PC-3 (cell line): Measurements from ENCODE around the gene SGO2. TPM values are rescaled to one million over a fixed set of nuclear protein-coding genes. Genes with fewer than 3 reads are reported as not detected.

Experiments
- ATAC-seq: fragments of 200-7000 bp; cut with Tn5 transposase; 2 replicates; pipeline ENCODE4 v1.9.1; 2020; ENCODE audit warnings: mild to moderate bottlenecking, moderate library complexity
- BruUV-seq: library from RNA; stranded (reverse); fragments of 400-500 nt; replicated peaks from 2 replicates; lab custom pipeline; 2021; lab: Mats Ljungman, UMichigan
- CTCF ChIA-PET: fragments of 300-600 bp; sonication (Branson Sonifier 250); formaldehyde crosslinking; loops from one replicate; lab custom pipeline; 2022; ENCODE audit warnings: antibody characterized with exemption; lab: Charles Lee
- POLR2A ChIA-PET: fragments of 300-600 bp; sonication (Branson Sonifier 250); formaldehyde crosslinking; loops from one replicate; lab custom pipeline; 2022; ENCODE audit warnings: antibody characterized with exemption; ENCODE audit not compliant: unreplicated experiment; lab: Charles Lee
- DNase-seq: peaks from one replicate; pipeline ENCODE4 v3.0.0-alpha.2; 2015
- H2AFZ ChIP-seq: fragments of 300-600 bp; sonication (generic); 2 replicates; pipeline ENCODE4 v1.6.0; 2016; ENCODE audit warnings: antibody characterized with exemption, low read length
- H3F3A ChIP-seq: fragments of 300-600 bp; sonication (generic); one replicate; pipeline ENCODE4 v1.6.0; 2017; ENCODE audit warnings: antibody characterized with exemption, low read length, control low read depth, mild to moderate bottlenecking; ENCODE audit not compliant: unreplicated experiment
- H3K27ac ChIP-seq: fragments of 300-600 bp; sonication (generic); 2 replicates; pipeline ENCODE4 v1.5.1; 2016; ENCODE audit warnings: mild to moderate bottlenecking, low read length
- H3K27me3 ChIP-seq: fragments of 300-600 bp; sonication (generic); 2 replicates; pipeline ENCODE4 v1.6.1; 2016; ENCODE audit warnings: low read length, mixed read lengths
- H3K36me3 ChIP-seq: fragments of 300-600 bp; sonication (generic); 2 replicates; pipeline ENCODE4 v1.6.1; 2016; ENCODE audit warnings: low read depth, mixed run types, low read length, mixed read lengths
- H3K4me1 ChIP-seq: fragments of 300-600 bp; sonication (generic); 2 replicates; pipeline ENCODE4 v1.5.1; 2016; ENCODE audit warnings: low read length; ENCODE audit not compliant: insufficient read depth
- H3K4me2 ChIP-seq: fragments of 300-600 bp; sonication (generic); 2 replicates; pipeline ENCODE4 v1.6.0; 2016; ENCODE audit warnings: low read length
- H3K4me3 ChIP-seq: fragments of 300-600 bp; sonication (generic); 2 replicates; pipeline ENCODE4 v1.5.1; 2016; ENCODE audit warnings: mild to moderate bottlenecking, low read length, mixed read lengths
- H3K79me2 ChIP-seq: fragments of 300-600 bp; sonication (generic); 2 replicates; pipeline ENCODE4 v1.6.1; 2017; ENCODE audit warnings: low read length, mixed read lengths
- H3K9ac ChIP-seq: fragments of 300-600 bp; sonication (generic); 2 replicates; pipeline ENCODE4 v1.6.0; 2016; ENCODE audit warnings: mild to moderate bottlenecking, low read length
- H3K9me2 ChIP-seq: fragments of 300-600 bp; sonication (generic); replicated peaks from 2 replicates; pipeline ENCODE4 v1.6.1; 2016; ENCODE audit warnings: mixed run types, low read length, mixed read lengths
- H3K9me3 ChIP-seq: fragments of 300-600 bp; sonication (generic); 2 replicates; pipeline ENCODE4 v1.6.1; 2016; ENCODE audit warnings: low read length, mixed read lengths
- H4K20me1 ChIP-seq: fragments of 300-600 bp; sonication (generic); 2 replicates; pipeline ENCODE4 v1.6.1; 2016; ENCODE audit warnings: low read length, mixed read lengths
- EZH2 ChIP-seq: fragments of 300-600 bp; sonication (generic); IDR thresholded peaks from one replicate; pipeline ENCODE4 v1.6.1; 2017; ENCODE audit warnings: antibody characterized with exemption, mild to moderate bottlenecking, low read length; ENCODE audit not compliant: unreplicated experiment
- EZH2phosphoT487 ChIP-seq: fragments of 300-600 bp; sonication (generic); IDR thresholded peaks from 2 replicates; pipeline ENCODE4 v1.6.1; 2018; ENCODE audit warnings: mild to moderate bottlenecking, antibody characterized with exemption, low read length, borderline replicate concordance
- intact Hi-C: fragments of 100-400 bp; cut with micrococcal nuclease; formaldehyde crosslinking; loops from 2 replicates; pipeline ENCODE4 v1.9.0; 2023
- total RNA-seq: library from RNA; depleted of rRNA; stranded (reverse); fragments of >200 nt; gene quantifications from 2 replicates; pipeline ENCODE4 v1.2.3, GENCODE V29; 2014
- TF ChIP-seq, protein P1 (sequence below): fragments of 300-600 bp; sonication (generic); conservative IDR thresholded peaks from 2 replicates; pipeline ENCODE4 v1.5.1; 2017; ENCODE audit warnings: antibody characterized with exemption, low read depth, mild to moderate bottlenecking, low read length

Gene SGO2
- total RNA-seq, 1 experiment from 2014 or later: 25.6 TPM

DNA sequence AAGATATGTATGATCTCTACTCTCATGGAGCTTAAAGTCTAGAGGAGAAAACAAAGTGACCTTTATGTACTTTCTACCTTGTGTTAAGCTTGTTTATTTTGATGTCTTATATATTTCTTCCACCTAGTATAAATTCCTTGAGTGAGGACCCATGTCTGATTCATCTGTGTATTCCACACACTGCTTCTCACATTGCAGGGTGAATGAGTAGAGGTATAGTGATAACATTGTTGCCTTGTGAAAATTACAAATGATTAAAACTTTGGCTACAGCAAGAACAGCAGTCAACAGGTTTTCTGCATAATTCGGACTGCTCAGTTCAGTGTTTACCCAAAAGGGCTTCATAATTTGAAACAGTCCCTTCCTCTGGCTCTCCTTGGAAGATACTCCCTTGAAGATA lies 96.1 kb downstream of the SGO2 start:
- Histone ChIP-seq H2AFZ (no peak overlapping the region), H3F3A (no peaks in the 10 kb centered on the region), H3K36me3 (no peaks in the 10 kb centered on the region), H3K4me1 (peaks cover 30% of the 10 kb centered on the region), H3K4me2 (no peak overlapping the region), H3K27ac (no peak overlapping the region), H3K4me3 (no peak overlapping the region), H4K20me1 (no peaks in the 10 kb centered on the region), H3K9me2 (no peaks in the 10 kb centered on the region), H3K9ac (no peak overlapping the region), H3K9me3 (no peaks in the 10 kb centered on the region), H3K79me2 (no peaks in the 10 kb centered on the region), H3K27me3 (no peaks in the 10 kb centered on the region)
- ATAC-seq (no peak), DNase-seq (no peak)
- TF ChIP-seq, protein P1, sequence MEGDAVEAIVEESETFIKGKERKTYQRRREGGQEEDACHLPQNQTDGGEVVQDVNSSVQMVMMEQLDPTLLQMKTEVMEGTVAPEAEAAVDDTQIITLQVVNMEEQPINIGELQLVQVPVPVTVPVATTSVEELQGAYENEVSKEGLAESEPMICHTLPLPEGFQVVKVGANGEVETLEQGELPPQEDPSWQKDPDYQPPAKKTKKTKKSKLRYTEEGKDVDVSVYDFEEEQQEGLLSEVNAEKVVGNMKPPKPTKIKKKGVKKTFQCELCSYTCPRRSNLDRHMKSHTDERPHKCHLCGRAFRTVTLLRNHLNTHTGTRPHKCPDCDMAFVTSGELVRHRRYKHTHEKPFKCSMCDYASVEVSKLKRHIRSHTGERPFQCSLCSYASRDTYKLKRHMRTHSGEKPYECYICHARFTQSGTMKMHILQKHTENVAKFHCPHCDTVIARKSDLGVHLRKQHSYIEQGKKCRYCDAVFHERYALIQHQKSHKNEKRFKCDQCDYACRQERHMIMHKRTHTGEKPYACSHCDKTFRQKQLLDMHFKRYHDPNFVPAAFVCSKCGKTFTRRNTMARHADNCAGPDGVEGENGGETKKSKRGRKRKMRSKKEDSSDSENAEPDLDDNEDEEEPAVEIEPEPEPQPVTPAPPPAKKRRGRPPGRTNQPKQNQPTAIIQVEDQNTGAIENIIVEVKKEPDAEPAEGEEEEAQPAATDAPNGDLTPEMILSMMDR: no peak
- no peak for TF ChIP-seq EZH2
- TF ChIP-seq EZH2phosphoT487: no peak
- no TSS peak for BruUV-seq
- POLR2A ChIA-PET: no interaction called here
- CTCF ChIA-PET: no interaction called here
- intact Hi-C loops: no loop called here

DNA sequence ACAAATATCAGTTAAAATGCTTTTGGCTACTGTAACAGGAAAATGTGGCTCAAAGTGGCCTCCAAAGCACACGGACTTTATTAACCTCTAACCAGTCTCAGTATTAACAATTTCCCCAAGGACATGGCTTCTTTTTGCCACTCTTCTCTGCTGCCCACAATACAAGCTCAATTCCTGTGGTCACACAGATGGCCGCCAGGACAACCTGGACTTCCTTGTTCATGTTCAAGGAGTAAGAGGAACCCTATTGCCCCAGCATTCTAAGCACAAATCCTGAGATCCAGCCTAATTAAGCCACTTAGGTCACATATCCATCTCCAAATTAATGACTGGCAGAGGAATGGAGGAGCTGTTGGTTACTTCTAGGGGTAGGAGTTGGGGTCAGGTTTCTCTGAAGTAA lies 98.0 kb downstream of the SGO2 start:
- ATAC-seq (no peak), DNase-seq (no peak)
- peaks cover 28% of the 10 kb centered on the region for H3K4me1 ChIP-seq
- CTCF ChIA-PET: no interaction called here
- no peaks in the 10 kb centered on the region for H3K36me3 ChIP-seq
- H3K4me3 ChIP-seq: no peak overlapping the region
- H3K9ac ChIP-seq: no peak overlapping the region
- H3K9me3 ChIP-seq: no peaks in the 10 kb centered on the region
- POLR2A ChIA-PET: no interaction called here
- no peaks in the 10 kb centered on the region for H4K20me1 ChIP-seq
- no TSS peak for BruUV-seq
- H3K27ac ChIP-seq: no peak overlapping the region
- no peak overlapping the region for H3K4me2 ChIP-seq
- no peaks in the 10 kb centered on the region for H3K79me2 ChIP-seq
- no peaks in the 10 kb centered on the region for H3K27me3 ChIP-seq
- no peak overlapping the region for H2AFZ ChIP-seq
- no peaks in the 10 kb centered on the region for H3F3A ChIP-seq
- TF ChIP-seq, protein P1: no peak
- no peak for TF ChIP-seq EZH2phosphoT487
- TF ChIP-seq EZH2: no peak
- intact Hi-C loops: no loop called here
- no peaks in the 10 kb centered on the region for H3K9me2 ChIP-seq

GRCh38 chr2:200624658-200625057 lies 98.7 kb downstream of the SGO2 start:
- Histone ChIP-seq H3K4me2 (no peak overlapping the region), H3K27me3 (no peaks in the 10 kb centered on the region), H3K4me3 (no peak overlapping the region), H3K9me3 (no peaks in the 10 kb centered on the region), H3K36me3 (no peaks in the 10 kb centered on the region), H3K9me2 (no peaks in the 10 kb centered on the region), H3K27ac (no peak overlapping the region), H4K20me1 (no peaks in the 10 kb centered on the region), H3K4me1 (peaks cover 22% of the 10 kb centered on the region), H3F3A (no peaks in the 10 kb centered on the region), H3K9ac (no peak overlapping the region), H2AFZ (no peak overlapping the region), H3K79me2 (no peaks in the 10 kb centered on the region)
- no TSS peak for BruUV-seq
- POLR2A ChIA-PET: no interaction called here
- intact Hi-C loops: no loop called here
- CTCF ChIA-PET: no interaction called here
- peak; percentile 14 for DNase-seq
- TF ChIP-seq, protein P1: no peak
- no peak for ATAC-seq
